Dermis blood vessel endothelial cell (primary cell): ENCODE results near the gene ZNF75A. TPM values are rescaled to one million over a fixed set of nuclear protein-coding genes. Genes with fewer than 3 reads are reported as not detected.
"Not testable (repeated sequence)": the region's sequence is repeated elsewhere in the genome, so short reads cannot be mapped to it uniquely, and the experiment has no call there.

Experiments used
- DNase-seq: peaks from one replicate; pipeline ENCODE4 v3.0.0; 2010
- total RNA-seq: library from RNA; depleted of rRNA; stranded (reverse); fragments of >200 nt; gene quantifications from 2 replicates; pipeline ENCODE4 v1.2.3, GENCODE V29; 2014

Gene ZNF75A
- 19.6 and 23.5 TPM in 2 replicates for total RNA-seq

GRCh38 chr16:3305109-3306068, at the start of gene ZNF75A, which contains the start of gene TIGD7:
ZNF75A (plus strand) TSS chr16:3305497; CDS start chr16:3308429, 2,932 bp downstream.
TIGD7 (minus strand) TSS chr16:3305430; CDS start chr16:3300614, 4,816 bp downstream.
- DNase-seq = peak; percentile 94

- DNase-seq = no peak
Measured at GRCh38 chr16:3256146-3256865, 49.0 kb upstream of the ZNF75A start, which contains the start of gene MEFV. MEFV (minus strand) TSS chr16:3256633; CDS start chr16:3256587, 46 bp downstream.

GRCh38 chr16:3256866-3257465, 48.3 kb upstream of the ZNF75A start:
- no peak for DNase-seq

GRCh38 chr16:3259836-3260235, 45.5 kb upstream of the ZNF75A start:
- DNase-seq = no peak

- no peak for DNase-seq
Measured at GRCh38 chr16:3262517-3262916, 42.8 kb upstream of the ZNF75A start.

DNA sequence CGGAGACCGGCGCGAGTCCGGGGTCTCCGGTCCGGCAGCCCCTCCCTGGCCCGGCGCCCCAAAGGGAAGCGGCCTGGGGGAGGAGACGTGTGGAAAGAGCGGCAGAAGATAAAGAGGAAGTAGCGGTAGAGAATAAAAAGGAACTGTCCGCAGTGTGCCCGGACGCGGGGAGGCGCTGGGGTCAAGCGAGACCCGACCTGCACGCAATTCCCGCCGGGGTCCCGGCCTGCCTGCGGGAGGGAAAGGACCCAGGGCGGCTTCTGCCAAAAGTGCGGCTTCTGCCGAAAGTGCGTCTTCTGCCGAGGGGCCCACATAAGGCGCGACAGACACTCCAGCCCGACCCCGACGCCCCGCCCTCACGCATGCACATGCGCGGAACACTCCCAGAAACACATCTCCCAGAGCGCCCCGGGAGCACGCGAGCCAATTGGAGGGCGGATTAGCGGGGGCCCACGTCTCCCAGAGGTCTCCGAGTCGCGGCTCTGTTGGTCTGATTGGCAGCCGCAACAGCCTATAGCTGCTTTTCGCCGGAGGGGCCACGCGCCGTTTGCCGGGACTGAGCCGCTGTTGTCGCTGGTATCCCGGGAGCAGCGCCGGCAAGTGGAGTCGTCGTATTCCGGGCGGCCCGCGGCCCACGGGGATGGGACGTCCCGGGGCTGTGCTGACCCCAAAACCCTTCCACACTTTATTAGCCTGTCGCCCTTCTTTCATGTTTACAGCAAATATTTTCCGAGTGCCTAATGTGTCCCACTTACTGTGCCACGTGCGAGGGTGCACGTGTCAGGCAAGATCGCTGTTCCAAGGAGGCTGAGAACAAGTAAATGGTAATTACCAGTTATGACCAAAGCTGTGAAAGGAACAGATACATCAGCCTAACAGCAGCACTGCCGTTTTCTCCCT, 40.9 kb upstream of the ZNF75A start:
- DNase-seq = peak; percentile 99

DNA sequence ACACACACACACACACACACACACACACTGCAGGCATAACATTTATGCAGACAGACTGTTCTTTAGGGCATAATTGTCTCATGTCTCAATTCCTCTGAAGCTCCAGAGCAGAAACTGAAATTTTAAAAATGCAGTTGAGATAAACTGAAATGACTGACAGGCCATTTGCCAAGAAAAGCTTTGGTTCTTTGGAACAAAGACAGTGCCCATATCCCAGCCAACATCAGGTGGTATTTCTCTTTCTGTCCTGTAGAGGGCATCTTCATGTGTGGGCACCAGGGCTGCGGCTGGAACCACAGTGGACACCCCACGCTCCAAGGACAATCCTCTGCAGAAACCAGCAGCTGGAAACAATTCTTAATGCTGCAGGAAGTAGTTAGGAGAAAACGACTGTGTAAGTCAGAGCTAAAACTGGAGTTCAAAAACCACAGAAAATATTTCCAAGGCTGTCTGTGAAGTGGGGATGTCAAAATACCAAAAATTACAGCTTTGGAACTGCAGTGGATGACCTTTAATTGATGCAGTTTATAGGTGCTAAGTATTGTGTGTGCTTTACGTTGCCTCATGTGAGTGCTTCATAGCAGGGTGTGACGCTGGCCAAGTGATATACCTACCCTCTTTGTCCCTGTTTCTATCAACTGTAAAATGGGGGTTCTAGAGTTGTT, 38.3 kb upstream of the ZNF75A start:
- peak; percentile 67 for DNase-seq

DNA sequence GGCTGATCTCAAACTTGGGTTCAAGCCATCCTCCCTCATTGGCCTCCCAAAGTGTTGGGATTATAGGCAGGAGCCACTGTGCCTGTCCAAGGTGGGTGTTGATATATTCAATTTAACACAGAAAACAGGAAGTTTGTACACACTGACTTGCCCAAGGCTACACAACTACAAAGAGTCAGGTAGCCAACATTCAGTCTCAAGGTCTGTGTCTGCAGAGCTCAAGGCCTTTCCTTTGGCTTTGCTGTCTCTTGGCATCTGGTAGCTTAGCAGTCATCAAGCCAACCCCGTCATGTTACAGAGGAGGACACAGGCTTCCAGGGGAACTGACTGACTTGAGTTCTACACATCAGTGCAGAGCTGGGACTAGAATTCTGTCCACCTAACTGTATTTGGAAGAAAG, 37.0 kb upstream of the ZNF75A start:
- no peak for DNase-seq

- not testable (repeated sequence) for DNase-seq
Measured at GRCh38 chr16:3270718-3271117, 34.6 kb upstream of the ZNF75A start.

GRCh38 chr16:3271281-3271680, 34.0 kb upstream of the ZNF75A start:
- not testable (repeated sequence) for DNase-seq

DNA sequence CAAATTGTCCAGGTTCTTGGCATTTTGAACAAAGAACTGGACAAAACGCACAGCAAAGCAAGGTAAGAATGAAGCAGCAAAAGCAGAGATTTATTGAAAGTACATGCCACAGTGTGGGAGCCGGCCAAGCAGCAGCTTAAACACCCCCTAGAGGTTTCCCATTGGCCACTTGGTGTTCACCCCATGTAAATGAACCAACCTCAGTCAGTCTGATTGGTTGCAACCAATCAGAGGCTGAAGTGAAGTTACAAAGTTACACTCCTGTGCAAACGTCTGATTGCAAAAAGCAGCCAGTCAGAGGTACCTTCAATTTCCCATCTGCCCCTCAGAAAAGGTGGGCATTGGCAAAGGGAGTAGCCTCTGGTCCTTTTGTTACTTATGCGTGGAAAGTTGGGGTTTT, 30.8 kb upstream of the ZNF75A start:
- no peak for DNase-seq

DNA sequence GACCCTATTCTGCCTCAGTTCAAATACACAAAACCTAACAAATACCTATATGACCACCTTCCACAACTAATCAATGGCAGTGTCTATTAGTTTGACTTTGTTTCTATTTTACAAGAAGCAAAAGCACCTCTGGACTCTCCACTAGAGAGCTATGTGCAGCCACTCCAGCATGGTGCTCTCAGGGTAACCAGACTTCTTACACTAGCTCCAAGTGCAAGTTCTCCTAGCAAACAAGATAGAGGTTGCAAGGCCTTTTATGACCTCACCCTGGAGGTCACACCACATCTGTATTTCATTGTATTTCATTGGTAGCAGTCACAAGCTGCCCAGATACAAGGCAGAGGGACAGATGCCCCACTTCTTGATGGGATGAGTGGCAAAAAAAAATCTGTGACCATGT, 30.4 kb upstream of the ZNF75A start:
- no peak for DNase-seq

GRCh38 chr16:3276679-3277078, 28.6 kb upstream of the ZNF75A start:
- DNase-seq = no peak

- no peak for DNase-seq
Measured at GRCh38 chr16:3281222-3281820, 24.0 kb upstream of the ZNF75A start.

DNA sequence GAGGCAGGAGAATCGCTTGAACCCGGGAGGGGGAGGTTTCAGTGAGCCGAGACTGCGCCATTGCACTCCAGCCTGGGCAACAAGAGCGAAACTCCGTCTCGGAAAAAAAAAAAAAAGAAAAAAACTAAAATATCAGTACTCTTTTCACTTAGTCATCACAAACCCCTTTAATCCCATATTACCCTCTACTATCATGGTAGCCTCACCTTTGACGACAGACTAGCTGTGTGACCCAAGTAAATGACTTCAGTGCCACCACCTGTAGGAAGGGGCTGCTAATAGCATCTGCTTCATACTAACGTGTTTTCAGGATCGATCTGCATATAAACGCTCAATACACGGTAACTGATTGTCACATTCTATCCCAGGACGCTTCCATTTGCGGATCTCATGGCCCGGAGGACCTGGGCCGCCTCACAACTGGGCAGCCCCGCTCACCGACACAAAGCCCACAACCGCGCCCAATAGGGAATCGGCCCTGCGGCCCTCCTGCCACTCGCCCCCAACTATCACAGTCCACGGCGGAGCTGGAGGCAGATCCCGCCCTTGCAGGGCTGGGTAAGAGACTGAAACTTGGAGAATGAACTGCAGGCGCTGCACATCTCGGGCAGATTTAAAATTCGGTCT, 23.1 kb upstream of the ZNF75A start:
- peak; percentile 82 for DNase-seq

- peak; percentile 99 for DNase-seq
Measured at GRCh38 chr16:3282730-3283542, 22.4 kb upstream of the ZNF75A start, which contains the start of gene ZNF263. ZNF263 (plus strand) TSS chr16:3283491; CDS start chr16:3283819, 328 bp downstream.

- peak; percentile 7 for DNase-seq
Measured at GRCh38 chr16:3283543-3284447, 21.5 kb upstream of the ZNF75A start.

DNA sequence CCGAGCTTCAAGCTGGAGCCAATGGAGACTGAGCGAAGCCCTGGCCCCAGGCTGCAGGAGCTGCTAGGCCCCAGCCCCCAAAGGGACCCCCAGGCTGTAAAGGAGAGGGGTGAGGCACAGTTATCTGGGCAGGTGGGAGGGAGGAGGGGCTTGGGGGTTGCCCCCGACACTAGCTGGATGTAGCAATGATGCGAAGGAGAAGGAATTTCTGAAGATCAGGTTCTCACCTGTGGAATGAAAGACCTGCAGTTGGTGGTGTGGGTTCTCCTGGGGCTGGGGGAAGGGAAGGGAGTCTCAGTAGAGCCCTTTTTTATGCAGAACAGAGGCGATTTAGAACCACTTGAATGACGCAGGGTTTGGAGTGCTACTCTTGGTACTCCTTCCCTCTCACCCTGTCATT, 20.2 kb upstream of the ZNF75A start:
- DNase-seq = no peak
